Measurements from ENCODE around the gene TNNT2. TPM values are rescaled to one million over a fixed set of nuclear protein-coding genes. Genes with fewer than 3 reads are reported as not detected.

TNNT2 gene
- total RNA-seq, 6 experiments from 2014 or later, result 0.18 to 1.1 (median 0.24) TPM; not detected in 3

- intact Hi-C loops (cut with DNase I), result no loop called here
- no peak for TF ChIP-seq CTCF (IDR thresholded peaks at IDR 0.05)
- TF ChIP-seq POLR2A (IDR thresholded peaks at IDR 0.05), result no peak
- 84% methylated on average over 11 of the region's 11 CpGs for WGBS (ENCODE audit: insufficient coverage, low coverage, low lambda C conversion rate, missing lambda C conversion rate)
- no peak for ATAC-seq
- Histone ChIP-seq H3K4me3 (no peak overlapping the region), H3K27ac (no peak overlapping the region), H3K9me3 (no peaks in the 10 kb centered on the region), H3K36me3 (no peaks in the 10 kb centered on the region), H3K27me3 (no peaks in the 10 kb centered on the region), H3K4me1 (no peaks in the 10 kb centered on the region)
- DNase-seq, result peak in 1 of 3 donors; percentile 9
Measured at GRCh38 chr1:201334325-201335173, 42.9 kb downstream of the TNNT2 start.

- DNase-seq (peak in 1 of 3 donors; percentile 22), ATAC-seq (no peak)
- H3K4me1 ChIP-seq, result no peaks in the 10 kb centered on the region
- intact Hi-C loops (cut with DNase I), result no loop called here
- H3K36me3 ChIP-seq, result no peaks in the 10 kb centered on the region
- 74% methylated on average over 8 of the region's 10 CpGs for WGBS (ENCODE audit: insufficient coverage, low coverage, low lambda C conversion rate, missing lambda C conversion rate)
- H3K27me3 ChIP-seq, result no peaks in the 10 kb centered on the region
- no peaks in the 10 kb centered on the region for H3K9me3 ChIP-seq
- TF ChIP-seq CTCF (IDR thresholded peaks at IDR 0.05) (no peak), POLR2A (IDR thresholded peaks at IDR 0.05) (no peak)
- no peak overlapping the region for H3K4me3 ChIP-seq
- no peak overlapping the region for H3K27ac ChIP-seq
Measured at GRCh38 chr1:201332616-201333335, 44.7 kb downstream of the TNNT2 start.

DNA sequence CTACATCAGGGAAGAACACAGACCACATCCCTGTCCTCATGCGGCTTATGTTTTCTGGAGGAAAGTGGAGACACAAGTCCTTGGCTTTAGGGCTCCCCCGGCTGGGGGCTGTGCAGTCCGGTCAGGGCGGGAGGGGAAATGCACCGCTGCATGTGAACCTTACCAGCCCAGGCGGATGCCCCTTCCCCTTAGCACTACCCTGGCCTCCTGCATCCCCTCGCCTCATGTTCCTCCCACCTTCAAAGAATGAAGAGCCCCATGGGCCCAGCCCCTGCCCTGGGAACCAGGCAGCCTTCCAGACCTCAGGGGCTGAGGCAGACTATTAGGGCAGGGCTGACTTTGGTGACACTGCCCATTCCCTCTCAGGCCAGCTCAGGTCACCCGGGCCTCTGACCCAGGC is 45.5 kb downstream of the TNNT2 start:
- TF ChIP-seq POLR2A (IDR thresholded peaks at IDR 0.05) (no peak), CTCF (IDR thresholded peaks at IDR 0.05) (no peak)
- no peaks in the 10 kb centered on the region for H3K36me3 ChIP-seq
- no peaks in the 10 kb centered on the region for H3K27me3 ChIP-seq
- H3K4me1 ChIP-seq, result no peaks in the 10 kb centered on the region
- DNase-seq (peak in 1 of 3 donors; percentile 37), ATAC-seq (no peak)
- WGBS (ENCODE audit: insufficient coverage, low coverage, low lambda C conversion rate, missing lambda C conversion rate), result no CpG with 5 or more reads among the region's 8 CpGs
- H3K27ac ChIP-seq, result no peak overlapping the region
- intact Hi-C loops (cut with DNase I), result no loop called here
- no peak overlapping the region for H3K4me3 ChIP-seq
- no peaks in the 10 kb centered on the region for H3K9me3 ChIP-seq

DNA sequence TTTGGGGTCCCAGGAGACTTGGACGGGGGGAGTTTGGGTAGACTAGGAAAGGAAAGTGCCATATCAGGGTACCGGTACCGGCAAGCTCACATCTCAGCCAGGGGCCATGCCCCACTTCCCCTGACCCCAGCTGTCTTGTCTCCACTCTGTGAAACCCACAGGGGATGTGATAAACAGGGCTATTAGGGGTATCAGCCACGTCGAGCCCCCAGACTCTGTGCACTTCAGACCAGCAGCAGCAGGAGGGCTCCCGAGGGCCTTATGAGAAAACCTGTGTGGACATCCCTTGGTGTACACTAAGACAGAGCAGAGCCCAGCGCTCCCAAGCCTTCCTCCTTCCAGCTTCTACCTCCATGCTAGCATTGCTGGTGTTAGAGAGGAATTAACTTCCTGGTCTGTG is 46.3 kb downstream of the TNNT2 start:
- H3K27ac ChIP-seq, result no peak overlapping the region
- no peaks in the 10 kb centered on the region for H3K9me3 ChIP-seq
- no peaks in the 10 kb centered on the region for H3K4me1 ChIP-seq
- H3K27me3 ChIP-seq, result no peaks in the 10 kb centered on the region
- intact Hi-C loops (cut with DNase I), result no loop called here
- ATAC-seq (no peak), DNase-seq (peak in 1 of 3 donors; percentile 37)
- WGBS (ENCODE audit: insufficient coverage, low coverage, low lambda C conversion rate, missing lambda C conversion rate), result 60% methylated on average over 1 of the region's 7 CpGs
- TF ChIP-seq POLR2A (IDR thresholded peaks at IDR 0.05) (no peak), CTCF (IDR thresholded peaks at IDR 0.05) (no peak)
- no peak overlapping the region for H3K4me3 ChIP-seq
- no peaks in the 10 kb centered on the region for H3K36me3 ChIP-seq
